H4 (cell line): ENCODE results near the gene ASB9. TPM values are rescaled to one million over a fixed set of nuclear protein-coding genes. Genes with fewer than 3 reads are reported as not detected.

ENCODE experiments used
- total RNA-seq: library from RNA; depleted of rRNA; stranded (reverse); fragments of >200 nt; shearing (Covaris generic); gene quantifications from 2 replicates; pipeline ENCODE4 v1.2.3, GENCODE V29; 2014; rRNA removed

The ASB9 gene
- total RNA-seq, 1 experiment from 2014 or later = 16.1 TPM

Other genes with a start within 250 kb of the ASB9 start
- not detected in 2 replicates for gene ASB11, start 45.6 kb upstream of the ASB9 start, total RNA-seq
- gene PIGA, start 65.4 kb upstream of the ASB9 start, total RNA-seq = 9.9 and 10.9 TPM in 2 replicates
- gene VEGFD, start 114.3 kb upstream of the ASB9 start, total RNA-seq = 0.23 and 0.86 TPM in 2 replicates
- 117 and 126 TPM in 2 replicates for gene PIR, start 223.2 kb upstream of the ASB9 start, total RNA-seq
- gene BMX, start 230.7 kb upstream of the ASB9 start, total RNA-seq = not detected in 2 replicates